ENCODE measurements around the gene ARHGEF7. TPM values are rescaled to one million over a fixed set of nuclear protein-coding genes. Genes with fewer than 3 reads are reported as not detected.

Gene ARHGEF7
- total RNA-seq, 1 donor from 2014 or later = 270 TPM

- no peaks in the 10 kb centered on the region for H3K4me1 Mint-ChIP-seq (ENCODE audit: unreplicated experiment)
- no peaks in the 10 kb centered on the region for H3K9me3 Mint-ChIP-seq (ENCODE audit: unreplicated experiment)
- no peak overlapping the region for H3K4me3 Mint-ChIP-seq (ENCODE audit: unreplicated experiment)
- no peak overlapping the region for H3K27ac Mint-ChIP-seq (ENCODE audit: unreplicated experiment)
- TF ChIP-seq CTCF (IDR thresholded peaks at IDR 0.05; ENCODE audit: unreplicated experiment) = no peak
- H3K27me3 Mint-ChIP-seq (ENCODE audit: unreplicated experiment) = peaks cover 35% of the 10 kb centered on the region
- peaks cover 11% of the 10 kb centered on the region for H3K36me3 Mint-ChIP-seq (ENCODE audit: low read depth, unreplicated experiment)
- DNase-seq (ENCODE audit: low spot score) = no peak
These were observed 211.0 kb downstream of the ARHGEF7 start for GRCh38 chr13:111325941-111326620.

GRCh38 chr13:111326621-111326965 lies 211.5 kb downstream of the ARHGEF7 start:
- DNase-seq (ENCODE audit: low spot score) = no peak
- H3K27ac Mint-ChIP-seq (ENCODE audit: unreplicated experiment) = no peak overlapping the region
- no peaks in the 10 kb centered on the region for H3K9me3 Mint-ChIP-seq (ENCODE audit: unreplicated experiment)
- H3K4me1 Mint-ChIP-seq (ENCODE audit: unreplicated experiment) = no peaks in the 10 kb centered on the region
- H3K4me3 Mint-ChIP-seq (ENCODE audit: unreplicated experiment) = no peak overlapping the region
- TF ChIP-seq CTCF (IDR thresholded peaks at IDR 0.05; ENCODE audit: unreplicated experiment) = no peak
- H3K27me3 Mint-ChIP-seq (ENCODE audit: unreplicated experiment) = peaks cover 30% of the 10 kb centered on the region
- H3K36me3 Mint-ChIP-seq (ENCODE audit: low read depth, unreplicated experiment) = peaks cover 7% of the 10 kb centered on the region

- no peak for TF ChIP-seq CTCF (IDR thresholded peaks at IDR 0.05; ENCODE audit: unreplicated experiment)
- Mint-ChIP-seq H3K36me3 (ENCODE audit: low read depth, unreplicated experiment) (peaks cover 7% of the 10 kb centered on the region), H3K9me3 (ENCODE audit: unreplicated experiment) (no peaks in the 10 kb centered on the region), H3K27ac (ENCODE audit: unreplicated experiment) (no peak overlapping the region), H3K4me3 (ENCODE audit: unreplicated experiment) (peak overlapping the region; percentile 49), H3K4me1 (ENCODE audit: unreplicated experiment) (no peaks in the 10 kb centered on the region), H3K27me3 (ENCODE audit: unreplicated experiment) (peaks cover 29% of the 10 kb centered on the region)
- no peak for DNase-seq (ENCODE audit: low spot score)
These were observed 212.0 kb downstream of the ARHGEF7 start for GRCh38 chr13:111326981-111327642.

GRCh38 chr13:111327730-111328573 lies 212.8 kb downstream of the ARHGEF7 start:
- Mint-ChIP-seq H3K4me3 (ENCODE audit: unreplicated experiment) (peak overlapping the region; percentile 49), H3K27ac (ENCODE audit: unreplicated experiment) (no peak overlapping the region), H3K36me3 (ENCODE audit: low read depth, unreplicated experiment) (peaks cover 7% of the 10 kb centered on the region), H3K27me3 (ENCODE audit: unreplicated experiment) (peaks cover 29% of the 10 kb centered on the region), H3K9me3 (ENCODE audit: unreplicated experiment) (no peaks in the 10 kb centered on the region), H3K4me1 (ENCODE audit: unreplicated experiment) (no peaks in the 10 kb centered on the region)
- no peak for TF ChIP-seq CTCF (IDR thresholded peaks at IDR 0.05; ENCODE audit: unreplicated experiment)
- no peak for DNase-seq (ENCODE audit: low spot score)

Measured in endothelial cell (in vitro differentiated cells).